HG02623 (cell line): ENCODE measurements around the gene CD86.

Experiments
- ATAC-seq: cut with Tn5 transposase; IDR thresholded peaks from one replicate; pipeline ENCODE4 v1.9.1; 2021; ENCODE audit warnings: moderate library complexity; ENCODE audit not compliant: unreplicated experiment

Gene CD86

GRCh38 chr3:122058294-122058693, 3.1 kb downstream of the CD86 start:
- ATAC-seq: no peak

DNA sequence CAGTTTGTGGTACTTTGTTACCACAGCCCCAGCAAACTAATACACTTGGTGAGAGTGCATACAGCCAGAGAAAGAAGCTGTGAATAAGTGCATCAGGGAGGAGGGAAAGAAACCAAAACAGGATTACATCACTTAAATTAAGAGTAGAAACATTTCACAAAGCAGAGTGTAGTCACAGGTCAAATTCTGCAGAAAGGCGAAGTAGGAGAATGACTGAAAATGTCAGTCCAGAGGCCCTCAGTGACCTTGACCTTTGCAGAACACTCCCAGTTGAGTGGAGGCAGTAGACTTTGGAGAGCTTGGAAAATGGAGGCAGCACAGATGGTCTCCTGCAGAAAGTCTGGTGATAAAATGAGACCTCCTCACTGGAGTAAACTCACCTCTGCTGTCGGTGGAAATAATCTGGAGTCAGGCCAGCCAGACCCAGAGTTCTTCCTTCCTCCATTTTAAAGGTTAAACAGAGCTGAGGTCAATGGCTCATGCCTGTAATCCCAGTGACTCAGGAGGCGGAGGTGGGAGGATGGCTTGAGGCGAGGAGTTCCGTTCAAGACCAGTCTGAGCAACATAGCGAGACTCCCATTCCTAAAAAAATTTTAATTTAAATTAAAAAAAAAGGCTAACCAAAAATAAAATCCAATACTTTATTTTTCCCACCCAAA, 5.0 kb downstream of the CD86 start:
- ATAC-seq: no peak

- no peak for ATAC-seq
Measured at GRCh38 chr3:122063908-122064307, 8.7 kb downstream of the CD86 start.

DNA sequence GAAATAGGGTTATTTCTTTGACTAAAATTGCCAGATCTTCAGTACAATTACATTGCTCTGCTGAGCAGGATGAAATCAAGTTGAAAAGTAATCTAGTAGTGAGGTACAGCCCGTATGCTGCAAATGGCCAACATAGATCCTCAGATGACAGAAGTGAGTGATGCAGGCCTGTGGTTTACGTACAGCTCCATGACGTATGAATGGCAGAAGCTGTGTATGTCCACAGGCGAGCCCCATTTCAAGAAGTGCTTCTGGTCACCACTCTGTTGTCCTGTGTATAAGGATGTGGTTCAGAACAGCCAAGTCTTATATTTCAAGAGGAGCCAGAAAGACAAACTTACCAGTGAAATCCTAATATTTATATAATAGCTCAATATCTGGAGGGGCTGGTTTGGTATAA, 9.2 kb downstream of the CD86 start:
- no peak for ATAC-seq

DNA sequence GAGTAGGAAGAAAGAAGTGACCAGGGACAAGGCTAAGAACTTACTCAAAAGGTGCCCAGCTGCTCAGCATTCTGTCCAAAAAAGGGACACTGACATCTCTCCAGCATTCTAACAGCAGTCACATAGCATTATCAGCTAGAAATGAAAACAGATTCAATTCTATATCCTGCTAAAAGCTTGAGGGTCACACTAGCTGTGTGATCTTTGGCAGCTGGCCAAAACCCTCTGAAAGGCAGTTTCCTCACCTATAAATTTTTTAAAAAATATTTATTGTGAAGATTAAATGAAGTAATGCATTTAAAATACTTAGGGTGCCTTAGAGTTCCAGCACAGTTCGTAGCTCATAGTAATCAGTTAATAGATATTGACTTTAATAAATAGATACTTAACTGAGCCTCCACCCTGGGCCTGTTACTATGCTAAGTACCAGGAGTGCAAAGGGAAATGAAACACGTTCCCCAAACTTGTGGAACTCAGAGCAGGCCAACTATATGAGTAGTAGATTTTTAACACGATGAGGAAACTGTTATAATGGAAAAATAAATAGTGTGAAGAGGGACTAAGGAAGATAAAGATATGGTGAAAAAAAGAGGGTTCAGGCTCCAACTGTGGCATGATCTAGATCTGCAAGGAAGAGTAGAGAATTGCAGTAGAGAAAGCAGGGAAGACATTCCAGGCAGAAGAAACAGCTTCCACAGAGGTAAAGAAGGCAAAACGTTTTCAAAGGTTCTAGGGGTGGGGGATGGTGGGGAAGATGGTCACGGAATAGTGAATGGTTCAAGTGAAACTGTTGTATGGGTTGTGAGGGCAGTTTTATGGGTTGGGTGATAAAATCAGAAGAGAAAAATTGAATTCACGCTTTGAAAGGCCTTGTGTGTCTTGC, 11.4 kb downstream of the CD86 start:
- ATAC-seq: peak; percentile 15

DNA sequence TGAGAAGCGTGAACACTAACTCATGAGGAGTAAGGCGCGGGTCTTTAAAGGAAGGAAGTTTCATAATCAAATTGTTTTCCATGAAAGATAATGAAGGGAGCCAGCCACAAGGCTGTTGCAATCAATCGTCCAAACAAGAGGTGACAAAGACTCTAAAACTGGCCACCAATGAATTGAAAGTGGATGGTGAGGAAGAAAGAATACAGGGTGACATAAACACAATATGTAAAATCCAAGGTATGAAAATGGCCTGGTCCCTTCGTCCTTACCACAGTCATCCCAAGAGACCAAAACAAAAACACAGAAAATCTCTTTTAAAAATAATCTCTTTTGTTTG, 12.0 kb downstream of the CD86 start:
- peak; percentile 39 for ATAC-seq

GRCh38 chr3:122067588-122068240, 12.6 kb downstream of the CD86 start:
- peak; percentile 45 for ATAC-seq

GRCh38 chr3:122074621-122075265, 19.6 kb downstream of the CD86 start:
- ATAC-seq: peak; percentile 38

DNA sequence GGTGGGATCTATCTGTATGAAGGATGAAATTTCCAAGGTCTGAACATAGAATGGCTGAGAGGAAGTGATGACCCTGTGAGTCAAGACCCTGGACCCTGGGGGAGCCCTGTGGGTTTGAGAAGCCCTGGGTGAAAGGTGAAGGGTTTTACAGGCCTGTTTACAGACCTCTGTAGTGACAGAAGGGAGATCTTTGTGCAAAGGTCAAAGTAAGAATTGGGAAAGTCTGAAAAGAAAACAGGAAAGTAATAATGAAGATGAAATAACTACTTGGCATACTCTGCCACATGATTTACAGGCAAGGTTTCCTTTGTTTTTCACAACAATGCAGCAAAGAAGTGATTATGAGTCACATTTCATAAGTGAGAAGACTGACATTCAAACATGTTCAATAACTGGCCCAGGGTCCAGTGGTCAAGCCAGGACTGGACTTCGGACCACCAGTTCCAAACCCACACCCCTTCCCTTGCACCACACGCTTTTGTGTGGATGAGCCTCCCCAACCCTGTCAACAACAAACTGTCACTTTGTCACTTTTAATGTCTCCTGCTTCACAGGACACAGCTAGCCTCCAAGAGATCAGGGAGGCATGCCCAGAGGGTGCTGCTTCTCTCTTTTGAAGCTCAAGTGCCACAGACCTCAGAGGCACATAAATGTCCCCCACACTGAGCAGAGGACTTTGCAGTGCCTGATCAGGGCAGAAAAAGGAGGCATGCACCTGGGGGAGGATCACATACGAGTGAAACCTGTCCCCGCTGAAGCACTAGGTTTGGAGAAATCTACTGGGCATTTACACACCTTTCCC, 21.5 kb downstream of the CD86 start:
- ATAC-seq: peak; percentile 11

GRCh38 chr3:122077293-122078234, 22.4 kb downstream of the CD86 start:
- ATAC-seq: peak; percentile 27

DNA sequence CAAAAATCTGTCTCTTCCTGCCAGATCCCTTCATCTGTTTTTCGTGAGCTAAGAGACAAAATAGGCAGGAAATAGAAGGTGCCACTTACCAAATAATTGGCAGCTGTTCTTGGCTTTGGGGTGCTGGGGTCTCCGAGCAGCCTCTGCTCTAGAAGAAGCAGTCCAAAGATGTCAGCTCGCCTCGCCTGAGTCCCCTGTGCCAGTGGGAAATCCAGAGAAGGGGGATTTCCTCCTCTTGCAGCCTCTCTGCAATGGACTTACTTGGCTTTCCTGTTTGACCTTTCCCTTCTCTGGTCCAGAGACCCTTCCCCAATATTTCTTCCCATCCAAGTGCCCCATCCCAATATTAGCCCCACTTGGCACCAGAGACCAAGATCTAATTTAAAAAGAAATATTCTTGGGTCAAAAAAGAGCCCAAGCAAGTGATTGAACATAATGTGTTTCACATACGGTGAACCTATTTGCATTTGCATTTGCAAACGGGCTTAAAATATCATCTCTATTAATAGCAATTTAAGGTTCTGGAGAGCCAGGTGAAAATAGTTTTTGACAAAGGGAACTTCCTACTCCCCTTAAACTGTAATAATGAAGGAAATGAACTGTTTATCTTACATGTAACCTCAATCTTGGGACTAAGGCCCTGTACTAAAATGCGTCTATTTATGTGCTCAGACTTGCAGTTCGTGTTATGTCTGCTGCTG, 23.2 kb downstream of the CD86 start:
- no peak for ATAC-seq

DNA sequence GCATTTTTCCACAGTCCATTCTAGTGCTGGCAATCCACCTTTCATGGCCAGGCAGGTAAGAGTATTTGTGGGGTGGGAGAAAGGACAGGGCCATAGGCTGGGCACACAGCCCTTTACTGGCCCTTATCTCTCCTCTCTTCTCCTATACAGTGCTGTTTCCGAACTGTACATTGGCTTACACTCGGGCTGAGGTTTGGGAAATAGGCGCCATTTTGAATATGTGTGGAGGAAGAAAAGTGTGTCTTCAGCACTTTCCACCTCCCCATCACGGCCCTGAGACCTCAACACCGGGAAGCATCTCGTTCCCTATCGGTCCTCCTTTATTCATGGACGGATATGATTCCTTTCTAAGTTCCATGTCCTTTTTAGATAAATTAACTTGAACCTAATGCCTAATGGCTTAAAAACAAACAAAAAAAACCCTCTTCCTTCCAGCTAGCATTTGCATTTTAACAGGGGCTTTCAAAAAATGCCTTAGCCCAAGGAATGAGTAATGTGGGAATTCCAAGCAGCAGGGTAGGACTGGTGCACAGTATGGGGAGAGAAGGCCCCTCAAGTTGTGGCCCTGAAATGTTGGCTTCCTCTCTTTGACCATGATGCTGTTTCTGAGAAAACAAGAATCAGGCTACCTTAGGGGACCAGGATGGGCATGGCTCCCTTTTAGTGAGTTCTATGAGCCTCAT, 24.5 kb downstream of the CD86 start:
- no peak for ATAC-seq

DNA sequence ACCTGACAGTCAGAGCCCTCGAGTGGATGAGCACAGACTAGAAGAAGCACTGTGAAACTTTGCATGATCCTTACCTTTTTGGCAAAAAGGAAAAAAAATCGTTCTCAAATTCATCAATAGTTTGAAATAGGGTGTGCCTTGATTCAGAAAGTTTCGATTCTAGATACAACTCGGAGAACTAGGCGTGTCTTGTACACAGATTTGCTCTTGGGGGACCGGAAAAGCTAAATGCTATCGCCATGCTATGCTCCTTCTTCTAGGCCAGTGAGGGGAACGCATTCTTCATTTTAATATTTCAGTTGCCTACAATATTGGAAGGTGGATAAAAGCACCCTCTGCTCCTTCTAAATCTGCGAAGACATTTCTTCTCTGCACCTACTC, 25.0 kb downstream of the CD86 start:
- no peak for ATAC-seq

DNA sequence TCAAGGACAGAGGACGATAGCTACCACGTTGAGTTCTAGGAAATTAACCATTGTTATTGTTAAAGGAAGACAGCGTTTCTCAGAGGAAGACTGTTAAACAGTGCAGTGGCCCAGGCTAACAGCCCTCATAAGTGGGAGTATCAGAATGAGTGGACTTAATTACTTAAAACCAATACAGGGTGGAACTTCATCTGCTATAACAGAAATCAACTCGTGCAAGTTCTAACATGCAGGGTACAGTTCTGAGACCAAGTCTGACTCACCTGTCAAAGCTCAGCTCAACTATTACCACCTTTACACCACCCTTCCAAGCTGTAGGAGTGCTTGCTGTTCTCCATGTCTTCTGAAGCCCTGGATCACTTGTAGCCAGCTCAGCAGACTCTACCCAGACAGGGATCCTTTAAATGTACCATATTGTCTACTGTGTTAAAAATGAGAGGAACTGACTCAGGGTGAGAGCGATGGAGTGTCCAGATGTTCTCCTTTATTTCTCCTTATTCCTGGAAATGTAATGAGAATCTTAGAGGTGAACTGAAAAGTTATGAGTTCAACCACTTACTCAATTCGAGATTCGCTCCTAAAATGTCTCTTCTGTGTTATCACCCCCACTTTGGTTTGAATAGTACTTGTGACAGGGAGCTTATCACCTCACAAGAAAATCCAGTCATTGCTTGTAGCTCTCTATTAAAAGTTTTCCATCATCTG, 26.5 kb downstream of the CD86 start:
- ATAC-seq: no peak

DNA sequence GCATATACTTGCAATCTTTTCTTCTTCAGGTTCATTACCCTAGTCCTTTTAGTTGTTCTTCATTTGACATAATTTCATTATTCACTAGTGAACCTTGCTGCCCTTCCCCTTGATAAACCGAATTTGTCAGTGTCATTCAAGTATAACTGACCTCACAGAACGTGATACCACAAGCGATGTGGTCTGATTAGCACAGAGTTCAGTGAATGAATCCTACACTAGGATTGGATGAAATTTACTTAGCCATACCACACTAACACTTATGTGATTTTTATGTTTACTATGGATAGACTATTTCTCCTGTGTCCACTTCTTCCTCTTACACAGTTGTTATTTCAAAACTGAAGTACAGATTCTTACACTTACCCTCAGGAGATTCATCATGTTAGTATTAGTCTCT, 27.2 kb downstream of the CD86 start:
- ATAC-seq: no peak

- no peak for ATAC-seq
Measured at GRCh38 chr3:122084799-122085198, 29.6 kb downstream of the CD86 start.

DNA sequence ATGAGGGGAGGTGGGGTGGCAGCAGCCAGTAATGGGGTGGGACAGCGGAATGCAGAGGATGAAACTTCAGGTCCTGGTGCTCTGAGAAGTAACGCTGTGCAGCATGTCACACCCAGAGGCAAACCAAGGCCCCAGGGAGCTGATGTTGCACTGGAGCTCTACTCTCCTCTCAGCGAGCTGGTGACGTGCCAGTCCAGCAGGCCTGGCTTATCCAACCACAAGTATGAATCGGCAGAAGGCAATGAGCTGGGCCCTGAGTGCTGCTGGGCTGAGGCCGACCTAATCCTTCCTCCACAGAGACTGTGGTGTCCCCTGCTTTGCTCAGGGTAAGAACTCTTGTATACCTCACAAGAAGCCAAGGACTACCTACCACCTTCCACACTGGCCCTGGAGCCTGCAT, 30.5 kb downstream of the CD86 start:
- ATAC-seq: no peak

DNA sequence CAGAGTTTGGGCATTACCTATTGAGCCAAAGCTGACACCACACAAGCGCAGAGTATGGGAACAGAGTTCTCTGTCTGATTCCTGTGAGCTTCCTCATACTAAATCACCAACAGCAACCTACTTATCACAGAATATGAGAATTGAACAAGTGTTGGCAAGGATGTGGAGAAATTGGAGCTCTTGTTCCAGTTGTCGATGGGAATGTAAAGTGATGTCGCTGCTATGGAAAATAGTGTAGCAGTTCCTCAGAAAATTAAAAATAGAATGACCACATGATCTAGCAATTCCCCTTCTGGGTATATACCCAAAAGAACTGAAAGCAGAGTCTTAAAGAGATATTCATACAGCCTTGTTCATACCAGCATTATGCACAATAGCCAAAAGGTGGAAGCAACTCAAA, 33.4 kb downstream of the CD86 start:
- no peak for ATAC-seq
